ENCODE data around the gene XCR1.
"Not testable (repeated sequence)": the region's sequence is repeated elsewhere in the genome, so short reads cannot be mapped to it uniquely, and the experiment has no call there.

XCR1 gene

DNA sequence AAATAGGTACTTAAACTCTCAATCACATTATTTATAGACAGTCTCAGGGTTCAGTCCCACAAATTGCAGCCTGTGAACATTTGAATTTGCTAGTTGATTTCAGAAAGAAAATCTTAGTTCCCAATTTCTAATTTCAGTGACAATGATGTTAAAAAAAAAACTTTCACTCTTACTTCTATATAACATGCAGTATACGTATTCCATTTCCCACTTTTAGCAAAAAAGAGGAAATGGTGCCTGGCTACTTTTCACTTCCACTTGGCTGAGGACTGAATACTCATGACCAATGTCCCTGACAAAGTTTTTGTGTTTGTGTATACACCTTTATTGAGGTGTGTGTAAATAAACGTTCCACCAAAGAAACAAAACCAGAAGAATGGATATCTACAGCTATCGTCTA lies 32.1 kb upstream of the XCR1 start:
- no peak for DNase-seq (ENCODE audit: low read depth)
- TF ChIP-seq, protein P1, sequence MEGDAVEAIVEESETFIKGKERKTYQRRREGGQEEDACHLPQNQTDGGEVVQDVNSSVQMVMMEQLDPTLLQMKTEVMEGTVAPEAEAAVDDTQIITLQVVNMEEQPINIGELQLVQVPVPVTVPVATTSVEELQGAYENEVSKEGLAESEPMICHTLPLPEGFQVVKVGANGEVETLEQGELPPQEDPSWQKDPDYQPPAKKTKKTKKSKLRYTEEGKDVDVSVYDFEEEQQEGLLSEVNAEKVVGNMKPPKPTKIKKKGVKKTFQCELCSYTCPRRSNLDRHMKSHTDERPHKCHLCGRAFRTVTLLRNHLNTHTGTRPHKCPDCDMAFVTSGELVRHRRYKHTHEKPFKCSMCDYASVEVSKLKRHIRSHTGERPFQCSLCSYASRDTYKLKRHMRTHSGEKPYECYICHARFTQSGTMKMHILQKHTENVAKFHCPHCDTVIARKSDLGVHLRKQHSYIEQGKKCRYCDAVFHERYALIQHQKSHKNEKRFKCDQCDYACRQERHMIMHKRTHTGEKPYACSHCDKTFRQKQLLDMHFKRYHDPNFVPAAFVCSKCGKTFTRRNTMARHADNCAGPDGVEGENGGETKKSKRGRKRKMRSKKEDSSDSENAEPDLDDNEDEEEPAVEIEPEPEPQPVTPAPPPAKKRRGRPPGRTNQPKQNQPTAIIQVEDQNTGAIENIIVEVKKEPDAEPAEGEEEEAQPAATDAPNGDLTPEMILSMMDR (conservative IDR thresholded peaks at IDR 0.05; ENCODE audit: low read depth, low read length): no peak
- no peak overlapping the region for H3K4me3 ChIP-seq (ENCODE audit: low read length)

DNA sequence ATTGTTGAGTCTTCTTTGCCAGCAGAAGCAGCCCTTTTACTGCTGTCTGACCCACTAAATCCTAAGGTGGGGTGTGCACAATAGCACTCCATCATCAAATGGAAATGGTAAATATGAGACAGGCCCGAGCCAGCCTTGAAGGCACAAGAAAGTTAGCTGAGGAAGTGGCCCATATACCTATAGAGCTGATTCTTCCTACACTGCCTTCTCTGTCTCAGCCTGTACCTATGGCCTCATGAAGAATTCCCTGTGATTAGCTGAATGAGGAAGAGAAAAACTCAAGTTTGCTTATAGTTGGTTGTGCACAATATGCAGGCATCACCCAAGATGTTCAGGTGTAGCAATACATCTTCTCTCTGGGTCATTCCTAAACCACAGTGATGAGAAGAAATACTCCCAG lies 31.7 kb upstream of the XCR1 start:
- H3K4me3 ChIP-seq (ENCODE audit: low read length): no peak overlapping the region
- TF ChIP-seq, protein P1 (conservative IDR thresholded peaks at IDR 0.05; ENCODE audit: low read depth, low read length): no peak
- no peak for DNase-seq (ENCODE audit: low read depth)

DNA sequence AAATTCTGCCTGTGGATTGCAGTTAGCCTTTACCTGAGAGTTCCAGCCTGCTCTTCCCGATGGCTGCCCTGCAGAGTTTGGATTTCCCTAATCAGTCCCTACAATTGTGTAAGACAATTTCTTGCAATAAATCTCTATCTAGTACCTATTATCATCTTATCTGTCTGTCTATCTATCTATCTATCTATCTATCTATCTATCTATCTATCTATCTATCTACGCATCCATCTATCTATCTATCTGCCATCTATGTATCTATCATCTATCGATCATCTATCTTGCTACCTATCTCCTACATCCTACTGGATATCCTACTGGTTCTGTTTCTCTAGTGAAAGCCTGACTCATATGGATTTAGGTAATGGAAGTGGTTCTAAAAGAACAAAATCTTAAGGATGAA lies 30.4 kb upstream of the XCR1 start:
- DNase-seq (ENCODE audit: low read depth): no peak
- TF ChIP-seq, protein P1 (conservative IDR thresholded peaks at IDR 0.05; ENCODE audit: low read depth, low read length): no peak
- no peak overlapping the region for H3K4me3 ChIP-seq (ENCODE audit: low read length)

DNA sequence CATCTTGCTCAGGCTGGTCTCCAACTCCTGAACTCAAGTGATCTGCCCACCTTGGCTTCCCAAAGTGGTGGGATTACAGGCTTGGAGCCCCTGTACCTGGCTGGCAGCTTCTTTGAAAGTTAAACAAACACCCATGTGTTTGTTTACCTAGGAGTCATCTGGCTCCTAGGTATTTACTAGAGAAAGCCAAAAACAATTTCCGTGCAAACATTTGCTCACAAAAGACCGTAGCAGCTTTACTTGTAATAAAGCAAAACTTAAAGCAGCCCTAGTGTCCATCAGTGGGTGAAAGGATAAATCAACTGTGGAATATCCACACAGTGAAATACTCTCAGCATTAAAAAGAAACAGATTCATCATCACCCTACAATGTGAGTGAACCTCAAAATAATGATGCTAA lies 29.4 kb upstream of the XCR1 start:
- TF ChIP-seq, protein P1 (conservative IDR thresholded peaks at IDR 0.05; ENCODE audit: low read depth, low read length): no peak
- no peak overlapping the region for H3K4me3 ChIP-seq (ENCODE audit: low read length)
- DNase-seq (ENCODE audit: low read depth): no peak

DNA sequence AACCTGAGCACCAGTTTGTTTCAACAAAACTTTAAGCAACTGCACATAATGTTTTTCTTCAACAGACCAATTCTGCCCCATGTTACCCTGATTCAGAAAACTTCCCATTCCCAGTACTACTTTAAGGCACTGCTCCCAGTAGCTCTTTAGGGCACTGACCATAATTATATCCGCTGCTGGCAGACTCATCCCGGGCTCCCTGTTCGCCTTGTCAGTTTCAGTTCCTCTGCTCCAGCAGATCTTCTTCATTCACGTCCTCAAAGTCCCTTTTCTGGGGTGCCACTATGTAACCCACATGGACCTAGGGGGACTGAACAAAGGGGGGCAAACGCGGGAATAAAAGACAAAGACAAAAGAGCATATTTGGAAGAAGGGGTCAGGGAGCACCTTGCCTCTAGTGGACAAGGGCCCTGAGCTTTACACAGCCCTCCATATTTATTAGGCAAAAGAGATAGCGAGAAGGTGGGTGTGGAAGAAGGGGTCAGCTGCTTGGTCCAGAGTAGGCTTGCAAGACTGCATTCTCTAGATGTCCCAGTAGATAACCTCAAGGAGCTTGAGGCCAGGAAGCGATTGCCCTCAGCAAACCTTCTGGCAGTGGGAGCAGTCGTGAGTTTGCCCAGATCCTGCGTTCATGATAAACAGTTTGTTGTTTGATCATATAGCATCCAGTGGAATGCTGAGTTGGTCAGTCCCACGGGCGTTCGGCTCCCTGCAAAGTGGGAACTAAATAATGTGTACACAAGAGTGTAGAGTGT lies 26.7 kb upstream of the XCR1 start:
- not testable (repeated sequence) for DNase-seq (ENCODE audit: low read depth); H3K4me3 ChIP-seq (ENCODE audit: low read length)

DNA sequence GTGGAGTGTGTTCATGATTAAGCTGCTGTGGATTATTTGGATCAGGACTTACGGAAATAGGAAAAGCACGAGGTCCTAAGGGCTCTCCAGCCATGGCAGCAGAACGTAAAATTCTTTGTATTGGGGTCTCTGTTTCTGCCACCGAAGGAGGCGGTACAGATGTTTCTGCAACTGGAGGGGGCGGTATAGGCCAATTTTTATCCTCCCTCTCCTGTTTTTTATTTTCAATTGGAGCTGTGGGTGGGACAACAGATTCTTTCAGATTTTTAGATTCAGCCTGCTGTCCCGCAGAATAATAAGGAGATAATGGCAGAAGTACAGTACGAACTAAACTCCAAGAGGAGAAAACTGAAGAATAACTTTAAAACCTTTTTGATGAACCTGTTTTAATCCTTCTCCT lies 26.0 kb upstream of the XCR1 start:
- not testable (repeated sequence) for DNase-seq (ENCODE audit: low read depth); H3K4me3 ChIP-seq (ENCODE audit: low read length)

DNA sequence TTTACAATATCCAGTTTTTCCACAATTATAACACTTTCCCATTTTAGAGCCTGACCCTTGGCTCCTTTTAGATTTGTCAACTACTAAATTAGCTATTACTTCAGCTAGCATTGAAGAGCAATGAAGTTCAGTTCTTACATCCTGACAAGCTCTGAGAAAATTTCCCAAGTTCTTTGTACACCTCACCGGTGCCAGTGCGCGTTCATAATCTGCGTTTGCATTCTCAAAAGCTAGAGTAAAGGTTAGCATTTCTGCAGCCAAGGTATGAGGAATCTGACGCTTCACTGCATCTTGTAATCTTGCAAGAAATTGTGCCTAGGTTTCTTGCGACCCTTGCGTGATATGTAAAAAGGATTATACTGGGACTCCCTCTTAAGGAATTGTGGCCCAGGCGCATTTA lies 25.2 kb upstream of the XCR1 start:
- no peak overlapping the region for H3K4me3 ChIP-seq (ENCODE audit: low read length)
- TF ChIP-seq, protein P1 (conservative IDR thresholded peaks at IDR 0.05; ENCODE audit: low read depth, low read length): no peak
- DNase-seq (ENCODE audit: low read depth): no peak

DNA sequence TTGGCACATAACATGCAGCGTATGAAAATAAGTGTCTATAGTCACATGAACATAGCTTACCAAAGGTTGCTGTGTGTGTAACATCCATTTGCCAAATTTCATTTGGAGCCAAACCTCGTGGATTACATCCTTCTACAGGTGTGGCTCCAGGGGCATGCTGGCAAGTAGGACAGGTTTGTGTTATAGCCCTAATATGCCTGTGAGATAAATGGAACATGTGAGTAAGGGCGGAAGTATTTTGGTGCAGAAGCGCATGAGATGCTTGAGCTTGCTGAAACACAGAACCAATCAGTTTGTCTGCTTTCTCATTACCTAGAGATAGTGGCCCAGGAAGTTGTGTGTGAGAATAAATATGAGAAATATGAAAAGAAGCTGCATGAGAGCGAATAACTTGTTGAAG lies 21.8 kb upstream of the XCR1 start:
- H3K4me3 ChIP-seq (ENCODE audit: low read length): no peak overlapping the region
- no peak for DNase-seq (ENCODE audit: low read depth)
- TF ChIP-seq, protein P1 (conservative IDR thresholded peaks at IDR 0.05; ENCODE audit: low read depth, low read length): no peak

DNA sequence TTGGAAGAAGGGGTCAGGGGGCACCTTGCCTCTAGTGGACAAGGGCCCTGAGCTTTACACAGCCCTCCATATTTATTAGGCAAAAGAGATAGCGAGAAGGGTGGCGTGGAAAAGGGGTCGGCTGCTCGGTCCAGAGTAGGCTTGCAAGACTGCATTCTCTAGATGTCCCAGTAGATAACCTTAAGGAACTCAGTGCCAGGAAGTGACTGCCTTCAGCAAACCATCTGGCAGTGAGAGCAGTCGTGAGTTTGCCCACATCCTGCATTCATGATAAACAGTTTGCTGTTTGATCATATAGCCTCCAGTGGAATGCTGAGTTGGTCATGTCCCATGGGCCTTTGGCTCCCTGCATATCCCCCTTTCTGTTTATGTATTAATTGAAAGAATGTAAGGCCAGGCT lies 18.9 kb upstream of the XCR1 start:
- DNase-seq (ENCODE audit: low read depth); H3K4me3 ChIP-seq (ENCODE audit: low read length): not testable (repeated sequence)

Measured in retinal pigment epithelial cell (primary cell).